Stomach (tissue), 9 donors: ENCODE data around the gene RNF130. TPM values are rescaled to one million over a fixed set of nuclear protein-coding genes. Genes with fewer than 3 reads are reported as not detected.

Source experiments
- DNase-seq, 2 donors: peaks; one replicate each; pipeline versions ENCODE4 v3.0.0 to v3.0.0-alpha.2; 2013 to 2019
- H3K27ac ChIP-seq, 5 donors: fragments of 200-600 bp in 4 of 5; sonication (generic) in 4 of 5; one replicate each; pipeline ENCODE4 v1.5.1; 2013 to 2019; ENCODE audit warnings: mild to moderate bottlenecking in 1 of 5, moderate library complexity in 1 of 5
- H3K27me3 ChIP-seq, 3 donors: fragments of 200-600 bp; sonication (generic); one replicate each; pipeline ENCODE4 v1.5.1; 2017 to 2019; ENCODE audit warnings: mixed run types in 1 of 3
- H3K36me3 ChIP-seq, 4 donors: fragments of 200-600 bp; sonication (generic); 1 replicate in 3 of 4; 2 replicates in 1 of 4; pipeline ENCODE4 v1.5.1; 2016 to 2019
- H3K4me1 ChIP-seq, 4 donors: fragments of 200-600 bp; sonication (generic); one replicate each; pipeline ENCODE4 v1.5.1; 2016 to 2019
- H3K4me3 ChIP-seq, 4 donors: fragments of 200-600 bp; sonication (generic) in 3 of 4; one replicate each; pipeline ENCODE4 v1.5.1; 2016 to 2019; ENCODE audit warnings: mild to moderate bottlenecking in 1 of 4
- H3K9me3 ChIP-seq, 4 donors: fragments of 200-600 bp; sonication (generic); one replicate each; pipeline ENCODE4 v1.5.1; 2016 to 2019
- EP300 ChIP-seq: sonication (generic); formaldehyde crosslinking; IDR thresholded peaks from one replicate; pipeline ENCODE4 v1.6.1; 2017; ENCODE audit warnings: antibody characterized with exemption
- POLR2A ChIP-seq, 4 donors: fragments of 450-650 bp; IDR thresholded peaks; one replicate each; pipeline ENCODE4 v1.6.1; 2016; ENCODE audit warnings: antibody characterized with exemption in 4 of 4, control low read depth in 2 of 4, mild to moderate bottlenecking in 1 of 4, moderate library complexity in 1 of 4
- POLR2AphosphoS5 ChIP-seq, 3 donors: sonication (generic); formaldehyde crosslinking; IDR thresholded peaks; one replicate each; pipeline ENCODE4 v1.6.1; 2016; ENCODE audit warnings: antibody characterized with exemption in 3 of 3
- WGBS, 5 donors: extraction: QIAGEN DNeasy Blood & Tissue Kit in 3 of 5; methylation state at CpG; one replicate each; pipeline versions ENCODE4 v1.1.5 to v1.1.7; 2013 to 2018; 5-methylcytosine and 5-hydroxymethylcytosine counted together
- intact Hi-C: fragments of 100-400 bp; cut with DNase I; formaldehyde crosslinking; loops from one replicate; pipeline ENCODE4 v1.15.1; 2023; ENCODE audit warnings: low total_unique reads
- polyA plus RNA-seq, 3 donors: library from polyadenylated mRNA; stranded (reverse); fragments of 200-250 nt; gene quantifications; one replicate each; pipeline ENCODE4 v1.2.3, GENCODE V29; 2013
- total RNA-seq, 5 donors: library from RNA; depleted of rRNA; stranded (reverse); fragments of >200 nt; gene quantifications; one replicate each; pipeline versions ENCODE4 v1.1.0 to v1.2.3, GENCODE V29; 2014 to 2016
- TF ChIP-seq, protein P1 (sequence below), 7 experiments: fragments of 450-650 bp in 4 of 7; fragments of 200-600 bp in 3 of 7; sonication (generic) in 3 of 7; IDR thresholded peaks; one replicate each; pipeline ENCODE4 v1.5.1; 2016 to 2019; ENCODE audit warnings: antibody characterized with exemption in 7 of 7, control low read depth in 2 of 7, mild to moderate bottlenecking in 1 of 7
- donor health status: healthy with polysubstance abuse.
- donor health status: Bipolar disorder and iron deficiency.
- donor health status: healthy.

Gene RNF130
- total and polyA plus RNA-seq, 8 donors, result 27.0 to 87.8 (median 56.1) TPM

GRCh38 chr5:180115326-180116076 is 43.9 kb upstream of the RNF130 start:
- Histone ChIP-seq H3K27me3 (peaks cover 0 to 28% (median 5%) of the 10 kb centered on the region in 3 donors), H3K4me3 (no peak overlapping the region), H3K27ac (no peak overlapping the region), H3K36me3 (no peaks in the 10 kb centered on the region), H3K4me1 (no peaks in the 10 kb centered on the region), H3K9me3 (no peaks in the 10 kb centered on the region)
- no peak for TF ChIP-seq EP300
- TF ChIP-seq POLR2A (IDR thresholded peaks at IDR 0.05), result no peak
- TF ChIP-seq POLR2AphosphoS5 (IDR thresholded peaks at IDR 0.05), result no peak
- TF ChIP-seq, protein P1, sequence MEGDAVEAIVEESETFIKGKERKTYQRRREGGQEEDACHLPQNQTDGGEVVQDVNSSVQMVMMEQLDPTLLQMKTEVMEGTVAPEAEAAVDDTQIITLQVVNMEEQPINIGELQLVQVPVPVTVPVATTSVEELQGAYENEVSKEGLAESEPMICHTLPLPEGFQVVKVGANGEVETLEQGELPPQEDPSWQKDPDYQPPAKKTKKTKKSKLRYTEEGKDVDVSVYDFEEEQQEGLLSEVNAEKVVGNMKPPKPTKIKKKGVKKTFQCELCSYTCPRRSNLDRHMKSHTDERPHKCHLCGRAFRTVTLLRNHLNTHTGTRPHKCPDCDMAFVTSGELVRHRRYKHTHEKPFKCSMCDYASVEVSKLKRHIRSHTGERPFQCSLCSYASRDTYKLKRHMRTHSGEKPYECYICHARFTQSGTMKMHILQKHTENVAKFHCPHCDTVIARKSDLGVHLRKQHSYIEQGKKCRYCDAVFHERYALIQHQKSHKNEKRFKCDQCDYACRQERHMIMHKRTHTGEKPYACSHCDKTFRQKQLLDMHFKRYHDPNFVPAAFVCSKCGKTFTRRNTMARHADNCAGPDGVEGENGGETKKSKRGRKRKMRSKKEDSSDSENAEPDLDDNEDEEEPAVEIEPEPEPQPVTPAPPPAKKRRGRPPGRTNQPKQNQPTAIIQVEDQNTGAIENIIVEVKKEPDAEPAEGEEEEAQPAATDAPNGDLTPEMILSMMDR (IDR thresholded peaks at IDR 0.05), result no peak
- 79 to 93% (median 87%) methylated on average over 11 to 14 of the region's 14 CpGs for WGBS, 5 donors
- no peak for DNase-seq
- intact Hi-C loops, result no loop called here

DNA sequence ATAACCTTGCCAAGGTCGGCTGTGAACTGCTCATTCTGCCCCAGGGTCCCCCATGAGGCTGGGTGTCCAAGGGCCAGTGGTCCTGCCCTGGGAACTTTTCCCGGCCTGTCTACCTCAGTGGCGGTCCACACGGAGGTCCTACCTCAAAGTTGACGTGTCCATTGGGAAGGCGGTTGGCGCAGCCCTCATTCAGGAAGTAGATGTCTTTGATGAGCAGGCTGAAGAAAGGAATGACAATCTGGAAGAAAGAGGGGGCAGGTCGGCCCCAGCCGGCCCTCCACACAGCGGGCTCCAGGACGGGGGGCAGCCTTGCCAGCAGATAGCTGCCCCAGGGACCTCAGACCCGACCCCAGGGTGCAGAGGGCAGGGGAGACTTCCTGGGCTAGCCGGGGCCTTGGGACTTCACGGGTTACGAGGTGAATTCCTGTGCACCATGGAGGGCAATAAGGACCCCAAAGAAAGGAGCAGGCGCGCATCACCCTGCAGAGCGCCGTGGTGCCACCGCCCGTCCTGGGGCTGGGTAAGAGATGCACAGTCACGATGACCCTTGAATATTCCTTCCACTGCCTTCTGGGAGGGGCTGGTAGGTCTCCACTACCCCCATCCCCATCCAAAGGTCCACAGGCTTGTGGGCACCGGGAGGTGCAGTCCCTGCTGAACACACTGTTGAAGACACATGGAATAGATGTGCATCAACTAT is 42.9 kb upstream of the RNF130 start:
- intact Hi-C loops, result no loop called here
- Histone ChIP-seq H3K4me3 (no peak overlapping the region), H3K9me3 (no peaks in the 10 kb centered on the region), H3K27me3 (peaks cover 0 to 18% (median 5%) of the 10 kb centered on the region in 3 donors), H3K36me3 (no peaks in the 10 kb centered on the region), H3K27ac (no peak overlapping the region), H3K4me1 (no peaks in the 10 kb centered on the region)
- no peak for DNase-seq
- WGBS, 5 donors, result 85 to 91% (median 89%) methylated on average over 23 of the region's 23 CpGs
- no peak for TF ChIP-seq EP300
- TF ChIP-seq, protein P1 (IDR thresholded peaks at IDR 0.05), result no peak
- no peak for TF ChIP-seq POLR2AphosphoS5 (IDR thresholded peaks at IDR 0.05)

DNA sequence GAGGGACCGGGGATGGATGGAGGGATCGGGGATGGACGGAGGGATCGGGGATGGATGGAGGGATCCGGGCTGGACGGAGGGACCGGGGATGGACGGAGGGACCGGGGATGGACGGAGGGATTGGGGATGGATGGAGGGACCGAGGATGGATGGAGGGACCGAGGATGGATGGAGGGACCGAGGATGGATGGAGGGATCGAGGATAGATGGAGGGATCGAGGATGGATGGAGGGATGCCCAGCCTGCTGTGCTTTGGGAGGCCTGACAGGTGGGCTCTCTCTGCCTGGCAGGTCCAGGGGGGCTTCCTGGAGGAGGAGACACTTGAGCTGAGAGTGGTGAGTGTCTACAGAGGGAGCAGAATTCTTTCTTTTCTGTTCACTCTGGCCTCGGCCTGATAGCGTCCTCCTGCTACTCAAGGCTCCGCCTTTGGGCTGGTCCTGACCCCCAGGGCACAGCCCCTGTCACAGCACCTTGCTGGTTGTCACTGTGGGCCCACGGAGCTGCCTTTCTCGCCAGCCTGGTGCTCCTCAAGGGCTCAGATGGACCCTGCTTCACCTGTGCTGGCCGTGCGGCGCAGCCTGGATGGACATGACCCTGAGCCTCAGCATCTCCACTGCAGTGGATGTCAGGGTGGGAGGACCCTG is 42.2 kb upstream of the RNF130 start:
- Histone ChIP-seq H3K9me3 (no peaks in the 10 kb centered on the region), H3K4me1 (no peaks in the 10 kb centered on the region), H3K27me3 (peaks cover 0 to 11% (median 5%) of the 10 kb centered on the region in 3 donors), H3K4me3 (no peak overlapping the region), H3K27ac (no peak overlapping the region), H3K36me3 (no peaks in the 10 kb centered on the region)
- no peak for DNase-seq
- WGBS, 5 donors, result 85 to 93% (median 89%) methylated on average over 19 to 23 of the region's 23 CpGs
- intact Hi-C loops, result no loop called here
- TF ChIP-seq POLR2AphosphoS5 (IDR thresholded peaks at IDR 0.05) (no peak), POLR2A (IDR thresholded peaks at IDR 0.05) (no peak), EP300 (no peak)
- TF ChIP-seq, protein P1 (IDR thresholded peaks at IDR 0.05), result no peak

GRCh38 chr5:180112181-180112861 is 40.8 kb upstream of the RNF130 start:
- Histone ChIP-seq H3K27ac (no peak overlapping the region), H3K36me3 (no peaks in the 10 kb centered on the region), H3K4me3 (no peak overlapping the region), H3K4me1 (no peaks in the 10 kb centered on the region), H3K9me3 (peaks cover 0 to 10% (median 5%) of the 10 kb centered on the region in 4 donors), H3K27me3 (peaks cover 0 to 5% (median 3%) of the 10 kb centered on the region in 3 donors)
- 73 to 84% (median 81%) methylated on average over 15 of the region's 15 CpGs for WGBS, 5 donors
- no peak for DNase-seq
- TF ChIP-seq EP300, result no peak
- no peak for TF ChIP-seq POLR2A (IDR thresholded peaks at IDR 0.05)
- TF ChIP-seq, protein P1 (IDR thresholded peaks at IDR 0.05), result no peak
- TF ChIP-seq POLR2AphosphoS5 (IDR thresholded peaks at IDR 0.05), result no peak
- intact Hi-C loops, result no loop called here
